A549 (cell line): Measurements from ENCODE around the gene CD300LF. TPM values are rescaled to one million over a fixed set of nuclear protein-coding genes. Genes with fewer than 3 reads are reported as not detected.
A peak's percentile ranks its signal among the peaks of the same experiment; 100 is the strongest.

ENCODE experiments used
- ATAC-seq, 2 experiments: fragments of 200-7000 bp in 1 of 2; fragments of >200 bp in 1 of 2; cut with Nextera tagmentation in 1 of 2; cut with Tn5 transposase in 1 of 2; 3 replicates each; pipeline versions ENCODE4 v1.8.0 to v1.9.1; 2018 to 2020; ENCODE audit warnings: mild to moderate bottlenecking in 1 of 2, moderate library complexity in 1 of 2
- CTCF ChIA-PET: fragments of 300-600 bp; sonication (Branson Sonifier 250); formaldehyde crosslinking; extraction: SDS; loops from one replicate; lab custom pipeline; 2021; ENCODE audit warnings: antibody characterized with exemption, inconsistent platforms; lab: Yijun Ruan, JAX
- POLR2A ChIA-PET: fragments of 350-600 bp; formaldehyde crosslinking; extraction: SDS; loops from one replicate; lab custom pipeline; 2021; ENCODE audit warnings: antibody characterized with exemption, inconsistent platforms; lab: Yijun Ruan, JAX
- DNase-seq, 2 experiments: peaks; one replicate each; pipeline versions ENCODE4 v3.0.0 to v3.0.0-alpha.2; 2011 to 2016; ENCODE audit warnings: low read depth in 1 of 2, low spot score in 1 of 2
- FAIRE-seq: peaks from 2 replicates; lab custom pipeline; 2011; peaks lifted over from hg19 to GRCh38; lab: Jason Lieb, UNC
- H3K27ac ChIP-seq, 2 experiments: fragments of >200 bp; sonication (Bioruptor Twin); formaldehyde crosslinking; 3 replicates each; pipeline ENCODE4 v1.5.1; 2016 to 2017
- H3K4me1 ChIP-seq: fragments of >200 bp; sonication (Bioruptor Twin); formaldehyde crosslinking; 3 replicates; pipeline ENCODE4 v1.6.1; 2016
- H3K4me2 ChIP-seq: fragments of >200 bp; sonication (Bioruptor Twin); formaldehyde crosslinking; 3 replicates; pipeline ENCODE4 v1.6.1; 2016
- H3K4me3 ChIP-seq: fragments of >200 bp; sonication (Bioruptor Twin); formaldehyde crosslinking; 3 replicates; pipeline ENCODE4 v1.5.1; 2016
- H3K9me3 ChIP-seq: fragments of >200 bp; sonication (Bioruptor Twin); formaldehyde crosslinking; 3 replicates; pipeline ENCODE4 v1.6.1; 2016
- ATOH8 ChIP-seq: fragments of 250-450 bp; sonication (Bioruptor Pico); IDR thresholded peaks from 2 replicates; pipeline ENCODE4 v1.5.0; 2020; ENCODE audit warnings: low read depth, mild to moderate bottlenecking, moderate library complexity
- CBX2 ChIP-seq: fragments of 200-600 bp; sonication (generic); IDR thresholded peaks from 2 replicates; pipeline ENCODE4 v1.6.1; 2016; ENCODE audit warnings: low read depth, mild to moderate bottlenecking, borderline replicate concordance
- CHD4 ChIP-seq: fragments of 200-600 bp; sonication (generic); IDR thresholded peaks from 2 replicates; pipeline ENCODE4 v1.6.1; 2016; ENCODE audit warnings: antibody characterized with exemption, mild to moderate bottlenecking, borderline replicate concordance
- E2F6 ChIP-seq: IDR thresholded peaks from 2 replicates; pipeline ENCODE4 v1.6.1; 2012; ENCODE audit warnings: low read depth, borderline replicate concordance
- EHF ChIP-seq: fragments of 250-450 bp; sonication (Bioruptor Pico); IDR thresholded peaks from 2 replicates; pipeline ENCODE4 v1.5.0; 2020; ENCODE audit warnings: mild to moderate bottlenecking
- EHMT2 ChIP-seq: fragments of 200-600 bp; sonication (generic); IDR thresholded peaks from 2 replicates; pipeline ENCODE4 v1.6.1; 2016; ENCODE audit warnings: antibody characterized with exemption, low read depth, mild to moderate bottlenecking, moderate library complexity
- FOSB ChIP-seq: fragments of 250-450 bp; sonication (Bioruptor Pico); IDR thresholded peaks from 2 replicates; pipeline ENCODE4 v1.5.0; 2020; ENCODE audit warnings: mild to moderate bottlenecking, moderate library complexity
- GATA3 ChIP-seq: IDR thresholded peaks from 2 replicates; pipeline ENCODE4 v1.6.1; 2012; ENCODE audit warnings: borderline replicate concordance
- HEYL ChIP-seq: fragments of 250-450 bp; sonication (Bioruptor Pico); IDR thresholded peaks from 2 replicates; pipeline ENCODE4 v1.8.0; 2021; ENCODE audit warnings: mild to moderate bottlenecking, moderate library complexity
- HOXB13 ChIP-seq: fragments of 250-450 bp; sonication (Bioruptor Pico); IDR thresholded peaks from 2 replicates; pipeline ENCODE4 v1.5.0; 2020; ENCODE audit warnings: low read depth, mild to moderate bottlenecking, moderate library complexity
- JUNB ChIP-seq: fragments of >200 bp; sonication (Bioruptor Twin); formaldehyde crosslinking; IDR thresholded peaks from 2 replicates; pipeline ENCODE4 v1.6.1; 2016
- MAFK ChIP-seq: fragments of 450-650 bp; IDR thresholded peaks from 2 replicates; pipeline ENCODE4 v1.6.1; 2014; ENCODE audit not compliant: partially characterized antibody
- MAZ ChIP-seq: fragments of 150-350 bp; IDR thresholded peaks from 2 replicates; pipeline ENCODE4 v1.6.1; 2014; ENCODE audit warnings: antibody characterized with exemption, low read depth, low read length, borderline replicate concordance
- MYC ChIP-seq: IDR thresholded peaks from 2 replicates; pipeline ENCODE4 v1.6.1; 2012; ENCODE audit warnings: mild to moderate bottlenecking, inconsistent platforms, low read length, improper control_type of control experiment, borderline replicate concordance
- POLR2A ChIP-seq: IDR thresholded peaks from 2 replicates; pipeline ENCODE4 v1.6.1; 2012; ENCODE audit warnings: mild to moderate bottlenecking, low read length
- REST ChIP-seq: fragments of 200-600 bp; sonication (generic); IDR thresholded peaks from 2 replicates; pipeline ENCODE4 v1.6.1; 2016; ENCODE audit warnings: antibody characterized with exemption, mild to moderate bottlenecking, moderate library complexity
- RFX5 ChIP-seq: fragments of 450-650 bp; IDR thresholded peaks from 2 replicates; pipeline ENCODE4 v1.7.1; 2014; ENCODE audit warnings: antibody characterized with exemption, mild to moderate bottlenecking, moderate library complexity
- SMC3 ChIP-seq: fragments of >200 bp; sonication (Bioruptor Twin); formaldehyde crosslinking; IDR thresholded peaks from 3 replicates; pipeline ENCODE4 v1.6.1; 2018; ENCODE audit warnings: inconsistent platforms
- TFCP2L1 ChIP-seq: fragments of 250-450 bp; sonication (Bioruptor Pico); IDR thresholded peaks from 2 replicates; pipeline ENCODE4 v1.5.0; 2021; ENCODE audit warnings: mild to moderate bottlenecking
- USF2 ChIP-seq: fragments of 450-650 bp; IDR thresholded peaks from 2 replicates; pipeline ENCODE4 v1.6.1; 2014; ENCODE audit warnings: antibody characterized with exemption
- WGBS: methylation state at CpG from one replicate; pipeline ENCODE4 v1.1.6; 2017; ENCODE audit errors: missing lambda C conversion rate; 5-methylcytosine and 5-hydroxymethylcytosine counted together
- polyA plus RNA-seq, 4 experiments: library from polyadenylated mRNA; depleted of rRNA in 3 of 4; stranded (reverse); fragments of >200 nt; fragmentation: RNase III in 1 of 4; extraction: RNeasy Plus Mini Kit Qiagen cat#74134 plus additional on column Dnase treatment in 1 of 4; gene quantifications; 2 replicates in 3 of 4; 3 replicates in 1 of 4; pipeline ENCODE4 v1.2.3, GENCODE V29; 2011 to 2017

Gene CD300LF
- polyA plus RNA-seq, 2 of the 4 experiments (the other 2 are of a cell fraction): not detected

GRCh38 chr17:74761419-74761818 is 48.7 kb upstream of the CD300LF start:
- Histone ChIP-seq H3K27ac (peak overlapping the region in 1 of 2 experiments; percentile 79; a peak in 4 of 6 replicates), H3K4me2 (peak overlapping the region; percentile 66; the same call in 1 of the 3 replicates), H3K4me3 (no peak overlapping the region), H3K9me3 (no peaks in the 10 kb centered on the region)
- CTCF ChIA-PET: interaction anchor here (1.3 to 34.9 kb wide), 5 partner anchors 7 to 195 kb away, joined by 4 to 705 read pairs (median 13); partner anchors contain the start of genes NAT9 and NHERF1
- 73% methylated on average over 5 of the region's 5 CpGs for WGBS
- TF ChIP-seq CBX2 (no peak), MAFK (no peak), EHF (CRISPR knock-in tag) (no peak), GATA3 (no peak), EHMT2 (no peak), JUNB (no peak), FOSB (CRISPR knock-in tag) (no peak), E2F6 (no peak)
- TF ChIP-seq, all 56 proteins: peak for 0
- H3K4me1 ChIP-seq: peaks cover 74% of the 10 kb centered on the region
- DNase-seq (no peak), ATAC-seq (no peak), FAIRE-seq (no peak)
- POLR2A ChIA-PET: no interaction called here

- DNase-seq: no peak
- H3K4me1 ChIP-seq: peaks cover 74% of the 10 kb centered on the region
- peak overlapping the region; percentile 66 for H3K4me2 ChIP-seq
- CTCF ChIA-PET: interaction anchor here (0.7 to 34.9 kb wide), 11 partner anchors 6 to 687 kb away, joined by 3 to 705 read pairs (median 10); partner anchors contain the start of genes NAT9, NHERF1 and RAB37
- H3K9me3 ChIP-seq: no peaks in the 10 kb centered on the region
- H3K4me3 ChIP-seq: no peak overlapping the region
- WGBS: 70% methylated on average over 7 of the region's 7 CpGs
- FAIRE-seq: no peak
- peak in 1 of 2 experiments; percentile 1; a peak in 1 of 6 replicates for ATAC-seq
- POLR2A ChIA-PET: interaction anchor here (0.5 to 2.8 kb wide), 2 partner anchors 11 to 13 kb away, joined by 4 to 12 read pairs; no protein-coding TSS in a partner anchor
- TF ChIP-seq USF2: no peak
- TF ChIP-seq REST: peak; percentile 35; the same call in 1 of the 2 replicates
- H3K27ac ChIP-seq: peak overlapping the region; percentile 61 to 79
Observed at GRCh38 chr17:74760404-74761105, 47.8 kb upstream of the CD300LF start.

GRCh38 chr17:74759941-74760340 is 47.2 kb upstream of the CD300LF start:
- ATAC-seq: no peak
- POLR2A ChIA-PET: interaction anchor here (2.8 kb wide), 1 partner anchor 11 kb away, joined by 12 read pairs; no protein-coding TSS in a partner anchor

More at GRCh38 chr17:74759941-74760340, 47.2 kb upstream of the CD300LF start:
- DNase-seq: no peak
- Histone ChIP-seq H3K4me2 (peak overlapping the region; percentile 66), H3K4me3 (no peak overlapping the region), H3K27ac (peak overlapping the region; percentile 61 to 79)
- 89% methylated on average over 10 of the region's 10 CpGs for WGBS
- no peak for FAIRE-seq
- TF ChIP-seq HOXB13 (CRISPR knock-in tag): no peak
- TF ChIP-seq MYC: no peak
- TF ChIP-seq TFCP2L1 (CRISPR knock-in tag): no peak
- TF ChIP-seq CHD4: no peak
- TF ChIP-seq POLR2A: no peak
- TF ChIP-seq EHF (CRISPR knock-in tag): no peak
- no peak for TF ChIP-seq SMC3
- no peak for TF ChIP-seq ATOH8 (CRISPR knock-in tag)
- TF ChIP-seq MAZ: no peak
- no peak for TF ChIP-seq HEYL (CRISPR knock-in tag)
- no peak for TF ChIP-seq RFX5
- TF ChIP-seq, all 56 proteins: peak for 0
- peaks cover 74% of the 10 kb centered on the region for H3K4me1 ChIP-seq
- CTCF ChIA-PET: interaction anchor here (1.0 to 34.9 kb wide), 10 partner anchors 5 to 194 kb away, joined by 3 to 705 read pairs (median 8); partner anchors contain the start of genes NAT9, NHERF1 and RAB37
- H3K9me3 ChIP-seq: no peaks in the 10 kb centered on the region
